ENCODE data around the gene AIG1.

Gene AIG1

DNA sequence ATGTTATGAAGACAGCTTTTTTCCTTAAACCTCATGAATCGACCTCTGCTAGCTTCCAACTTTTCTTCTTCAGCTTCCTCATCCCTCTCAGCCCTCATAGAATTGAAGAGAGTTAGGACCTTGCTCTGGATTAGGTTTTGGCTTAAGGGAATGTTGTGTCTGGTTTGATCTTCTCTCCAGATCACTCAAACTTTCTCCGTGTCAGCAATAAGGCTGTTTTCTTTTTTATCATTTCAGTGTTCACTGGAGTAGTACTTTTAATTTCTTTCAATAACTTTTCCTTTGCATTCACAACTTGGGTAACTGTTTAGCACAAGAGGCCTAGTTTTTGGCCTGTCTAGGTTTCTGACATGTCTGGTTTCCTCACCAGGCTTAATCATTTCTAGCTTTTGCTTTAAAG, 32.6 kb downstream of the AIG1 start:
- no peak for DNase-seq (ENCODE audit: low read depth)
- TF ChIP-seq, protein P1, sequence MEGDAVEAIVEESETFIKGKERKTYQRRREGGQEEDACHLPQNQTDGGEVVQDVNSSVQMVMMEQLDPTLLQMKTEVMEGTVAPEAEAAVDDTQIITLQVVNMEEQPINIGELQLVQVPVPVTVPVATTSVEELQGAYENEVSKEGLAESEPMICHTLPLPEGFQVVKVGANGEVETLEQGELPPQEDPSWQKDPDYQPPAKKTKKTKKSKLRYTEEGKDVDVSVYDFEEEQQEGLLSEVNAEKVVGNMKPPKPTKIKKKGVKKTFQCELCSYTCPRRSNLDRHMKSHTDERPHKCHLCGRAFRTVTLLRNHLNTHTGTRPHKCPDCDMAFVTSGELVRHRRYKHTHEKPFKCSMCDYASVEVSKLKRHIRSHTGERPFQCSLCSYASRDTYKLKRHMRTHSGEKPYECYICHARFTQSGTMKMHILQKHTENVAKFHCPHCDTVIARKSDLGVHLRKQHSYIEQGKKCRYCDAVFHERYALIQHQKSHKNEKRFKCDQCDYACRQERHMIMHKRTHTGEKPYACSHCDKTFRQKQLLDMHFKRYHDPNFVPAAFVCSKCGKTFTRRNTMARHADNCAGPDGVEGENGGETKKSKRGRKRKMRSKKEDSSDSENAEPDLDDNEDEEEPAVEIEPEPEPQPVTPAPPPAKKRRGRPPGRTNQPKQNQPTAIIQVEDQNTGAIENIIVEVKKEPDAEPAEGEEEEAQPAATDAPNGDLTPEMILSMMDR (IDR thresholded peaks at IDR 0.05; ENCODE audit: low read length, missing control alignments): no peak
- no peak overlapping the region for H3K4me3 ChIP-seq (replicated peaks; ENCODE audit: low read depth, low read length)

DNA sequence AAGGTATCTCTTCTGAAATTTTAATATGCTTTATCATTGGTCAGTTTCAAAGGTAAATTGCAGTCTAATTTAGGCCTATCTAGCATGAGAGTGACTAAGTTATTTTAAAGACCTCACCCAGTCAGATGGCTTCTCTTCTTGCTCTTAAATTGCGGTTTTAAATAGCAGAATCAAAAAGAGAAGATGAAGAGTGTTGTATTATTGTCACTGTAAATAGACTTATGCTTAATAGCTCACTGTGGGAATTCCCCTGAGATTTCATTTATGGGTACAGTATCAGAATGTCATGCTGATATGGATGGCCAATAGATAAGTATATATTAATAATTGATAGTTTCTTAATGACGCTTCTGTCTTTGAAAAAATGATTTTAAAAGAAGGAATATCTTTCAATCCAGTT, 35.7 kb downstream of the AIG1 start:
- H3K4me3 ChIP-seq (replicated peaks; ENCODE audit: low read depth, low read length): no peak overlapping the region
- no peak for DNase-seq (ENCODE audit: low read depth)
- TF ChIP-seq, protein P1 (IDR thresholded peaks at IDR 0.05; ENCODE audit: low read length, missing control alignments): no peak

DNA sequence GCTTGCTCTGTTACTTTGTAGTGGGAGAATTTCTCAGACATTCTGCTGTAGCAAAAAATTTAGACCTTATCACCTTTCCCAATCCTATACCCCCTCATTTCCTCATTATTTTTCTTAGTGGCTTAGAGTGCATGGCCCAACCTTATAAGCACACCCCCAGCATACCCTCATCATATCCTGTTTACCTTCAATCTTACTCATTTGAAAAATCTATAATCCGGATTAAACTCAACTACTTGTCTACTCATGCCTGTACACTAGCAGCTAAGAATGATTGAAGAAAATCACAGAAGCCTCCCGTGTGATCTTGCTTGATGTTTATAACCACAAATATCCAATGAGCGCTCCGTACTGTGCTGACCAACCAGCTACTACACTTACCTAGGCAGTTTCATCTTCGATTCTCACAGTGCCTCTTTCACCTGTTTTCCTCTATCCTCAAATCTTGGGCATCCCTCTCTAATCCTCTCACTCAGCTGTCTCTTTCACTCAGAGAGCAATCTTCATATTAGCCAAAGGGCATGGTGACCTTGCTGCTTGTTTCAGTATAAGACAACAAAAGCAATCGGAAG, 36.6 kb downstream of the AIG1 start:
- TF ChIP-seq, protein P1 (IDR thresholded peaks at IDR 0.05; ENCODE audit: low read length, missing control alignments): no peak
- DNase-seq (ENCODE audit: low read depth): no peak
- no peak overlapping the region for H3K4me3 ChIP-seq (replicated peaks; ENCODE audit: low read depth, low read length)

DNA sequence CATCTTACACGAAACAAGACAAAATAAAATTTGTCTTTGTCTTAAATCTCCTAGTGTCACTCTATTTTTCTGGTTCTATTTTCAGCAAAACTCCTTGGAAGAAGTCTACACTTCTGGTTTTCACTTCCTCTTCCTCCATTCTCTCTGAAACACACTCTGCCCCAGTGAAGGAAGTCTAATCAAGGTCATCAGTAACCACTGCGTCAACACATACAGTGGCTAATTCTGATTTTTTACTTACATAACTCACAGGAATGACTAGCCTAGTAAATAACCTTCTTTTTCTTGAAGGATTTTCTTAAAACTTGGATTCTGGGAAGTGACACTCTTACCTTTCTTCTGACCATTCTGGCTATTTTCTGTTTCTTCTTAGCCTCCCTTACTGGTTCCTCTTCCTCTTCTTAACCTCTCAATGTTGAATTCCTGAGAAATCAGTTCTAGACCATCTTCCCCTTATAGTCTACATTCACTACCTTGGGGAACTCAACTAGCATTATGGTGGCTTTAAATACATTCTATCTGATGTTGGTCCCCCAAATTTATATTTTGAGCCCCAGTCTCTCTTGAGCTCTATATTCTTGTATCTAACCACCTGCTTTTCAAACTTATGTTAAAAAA, 37.5 kb downstream of the AIG1 start:
- TF ChIP-seq, protein P1 (IDR thresholded peaks at IDR 0.05; ENCODE audit: low read length, missing control alignments): no peak
- no peak for DNase-seq (ENCODE audit: low read depth)
- H3K4me3 ChIP-seq (replicated peaks; ENCODE audit: low read depth, low read length): no peak overlapping the region

DNA sequence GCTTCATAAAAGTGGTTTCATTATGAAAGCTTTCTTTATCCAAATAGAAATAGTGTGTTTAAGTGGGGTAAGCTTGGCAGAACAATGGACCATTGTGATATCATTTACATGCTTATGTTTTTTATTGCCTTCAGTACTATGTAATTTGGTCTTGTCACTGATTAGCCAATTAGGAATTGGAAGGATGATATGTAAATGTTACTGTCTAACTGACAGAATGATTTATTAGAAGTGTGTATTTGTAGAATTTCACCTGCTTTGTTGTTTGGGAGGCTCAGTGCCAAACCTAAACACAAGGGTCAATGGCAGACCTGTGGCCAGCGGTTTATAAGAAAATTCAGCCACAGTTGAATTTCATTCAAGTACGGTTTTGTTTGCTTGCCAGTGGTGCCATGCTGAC, 39.0 kb downstream of the AIG1 start:
- TF ChIP-seq, protein P1 (IDR thresholded peaks at IDR 0.05; ENCODE audit: low read length, missing control alignments): no peak
- no peak overlapping the region for H3K4me3 ChIP-seq (replicated peaks; ENCODE audit: low read depth, low read length)
- DNase-seq (ENCODE audit: low read depth): no peak

DNA sequence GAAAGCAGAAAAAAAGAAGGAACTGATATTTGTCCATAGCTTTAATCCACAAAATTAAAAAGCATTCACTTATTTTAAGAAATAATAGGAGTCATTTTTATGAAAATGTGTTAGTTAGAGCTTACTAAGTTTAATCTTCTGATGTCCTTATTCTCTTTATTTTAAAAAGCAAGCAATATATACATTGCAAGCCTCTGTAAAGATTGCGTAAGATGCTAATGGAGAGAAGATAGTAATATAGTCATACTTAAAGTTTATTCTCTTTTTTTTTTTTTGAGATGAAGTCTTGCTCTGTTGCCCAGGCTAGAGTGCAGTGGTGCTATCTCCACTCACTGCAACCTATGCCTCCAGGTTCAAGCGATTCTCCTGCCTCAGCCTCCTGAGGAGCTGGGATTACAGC, 39.7 kb downstream of the AIG1 start:
- TF ChIP-seq, protein P1 (IDR thresholded peaks at IDR 0.05; ENCODE audit: low read length, missing control alignments): no peak
- no peak for DNase-seq (ENCODE audit: low read depth)
- H3K4me3 ChIP-seq (replicated peaks; ENCODE audit: low read depth, low read length): no peak overlapping the region

DNA sequence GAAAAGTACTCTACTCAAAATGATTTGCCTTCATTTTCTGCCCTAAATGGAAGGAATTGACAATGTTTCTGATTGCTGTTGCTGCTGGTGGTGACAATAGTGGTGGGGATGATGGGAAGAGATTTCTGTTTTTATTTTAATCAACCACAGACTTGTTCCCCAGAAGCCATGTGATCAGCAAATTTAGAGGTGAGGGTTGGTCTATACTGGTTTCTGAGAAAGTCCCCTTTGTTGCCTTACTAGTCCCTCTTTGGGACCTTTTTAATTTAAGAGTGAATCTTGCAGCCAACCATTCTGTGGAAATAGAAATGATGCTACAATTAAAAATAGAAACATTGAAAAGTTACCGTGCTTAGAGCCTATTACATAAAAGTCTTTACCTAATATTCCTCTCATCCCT, 43.2 kb downstream of the AIG1 start:
- DNase-seq (ENCODE audit: low read depth): no peak
- H3K4me3 ChIP-seq (replicated peaks; ENCODE audit: low read depth, low read length): no peak overlapping the region
- TF ChIP-seq, protein P1 (IDR thresholded peaks at IDR 0.05; ENCODE audit: low read length, missing control alignments): no peak
